GM12864 (cell line): ENCODE data around the gene PRKG1.
"Not testable (repeated sequence)": the region's sequence is repeated elsewhere in the genome, so short reads cannot be mapped to it uniquely, and the experiment has no call there.

Experiments used
- DNase-seq: peaks from one replicate; pipeline ENCODE4 v3.0.0-alpha.2; 2011; ENCODE audit warnings: low read depth
- H3K4me3 ChIP-seq: 2 replicates; pipeline ENCODE4 v1.5.1; 2011; ENCODE audit warnings: mild to moderate bottlenecking, low read depth, low read length, control low read depth
- CTCF ChIP-seq: IDR thresholded peaks from 2 replicates; pipeline ENCODE4 v1.5.1; 2011; ENCODE audit warnings: low read depth, mild to moderate bottlenecking, moderate library complexity, low read length, control low read depth, inconsistent platforms; ENCODE audit errors: missing control alignments

Gene PRKG1

GRCh38 chr10:51552879-51553278, 478.6 kb downstream of the PRKG1 start:
- no peak overlapping the region for H3K4me3 ChIP-seq
- DNase-seq: no peak
- TF ChIP-seq CTCF: no peak

GRCh38 chr10:51564896-51565510, 490.7 kb downstream of the PRKG1 start:
- H3K4me3 ChIP-seq: no peak overlapping the region
- no peak for TF ChIP-seq CTCF
- DNase-seq: no peak

- DNase-seq: no peak
- H3K4me3 ChIP-seq: no peak overlapping the region
- TF ChIP-seq CTCF: no peak
Measured at GRCh38 chr10:51567271-51567670, 493.0 kb downstream of the PRKG1 start.

- H3K4me3 ChIP-seq: no peak overlapping the region
- no peak for DNase-seq
- no peak for TF ChIP-seq CTCF
Measured at GRCh38 chr10:51569467-51569866, 495.2 kb downstream of the PRKG1 start.

GRCh38 chr10:51574248-51575048, 500.2 kb downstream of the PRKG1 start:
- no peak for DNase-seq
- no peak for TF ChIP-seq CTCF
- no peak overlapping the region for H3K4me3 ChIP-seq

GRCh38 chr10:51581196-51581595, 506.9 kb downstream of the PRKG1 start:
- H3K4me3 ChIP-seq, DNase-seq: not testable (repeated sequence)

GRCh38 chr10:51583976-51584375, 509.7 kb downstream of the PRKG1 start:
- no peak for TF ChIP-seq CTCF
- no peak overlapping the region for H3K4me3 ChIP-seq
- no peak for DNase-seq
